SKM-1 (cell line): ENCODE results near the gene PDGFD.

ENCODE experiments used
- DNase-seq: peaks from one replicate; lab custom pipeline; 2025; ENCODE audit not compliant: unreplicated experiment; lab: John Stamatoyannopoulos, UW

PDGFD gene

GRCh38 chr11:103893371-103893770 lies 270.6 kb downstream of the PDGFD start:
- DNase-seq = no peak

DNA sequence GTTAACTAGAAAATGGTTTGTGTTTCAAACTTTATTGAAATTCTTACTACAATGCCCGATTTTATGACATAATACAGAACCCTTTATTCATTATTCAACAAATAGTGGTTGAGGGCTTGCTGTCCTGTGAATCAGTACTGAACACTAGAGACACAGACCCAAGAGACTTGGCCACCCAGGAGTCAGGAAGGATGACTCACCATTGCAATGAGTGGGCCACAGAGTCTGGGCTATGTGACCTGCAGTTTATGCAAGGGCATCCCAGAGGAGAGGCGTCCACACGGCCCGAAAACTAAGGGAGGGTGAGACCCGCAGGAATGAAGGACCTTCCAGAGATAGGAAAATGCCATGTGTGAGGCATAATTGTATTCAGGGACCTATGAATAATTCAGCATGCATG lies 271.3 kb downstream of the PDGFD start:
- DNase-seq = no peak

DNA sequence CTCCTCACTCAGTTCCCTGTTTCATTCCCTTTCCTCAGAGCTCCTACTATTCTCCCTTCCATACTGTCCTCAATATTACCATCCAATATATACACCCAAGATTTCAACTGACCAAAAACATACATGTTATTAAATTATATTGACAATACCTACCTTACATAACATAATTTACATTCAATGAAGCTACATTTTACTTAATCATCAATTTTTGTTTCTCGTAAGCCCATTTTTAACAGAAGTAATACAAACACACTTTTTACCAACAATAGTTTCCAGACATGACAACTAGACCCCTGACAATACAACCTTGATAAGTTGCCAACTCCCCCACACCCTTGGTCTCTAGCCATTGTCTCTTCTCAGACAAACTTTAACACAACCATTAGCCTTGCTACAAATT lies 273.3 kb downstream of the PDGFD start:
- DNase-seq = no peak

GRCh38 chr11:103889679-103890078 lies 274.3 kb downstream of the PDGFD start:
- DNase-seq = no peak

- DNase-seq = no peak
Measured at GRCh38 chr11:103888541-103888951, 275.4 kb downstream of the PDGFD start.

- no peak for DNase-seq
Measured at GRCh38 chr11:103887001-103887658, 276.8 kb downstream of the PDGFD start.

- no peak for DNase-seq
Measured at GRCh38 chr11:103883856-103884255, 280.1 kb downstream of the PDGFD start.

DNA sequence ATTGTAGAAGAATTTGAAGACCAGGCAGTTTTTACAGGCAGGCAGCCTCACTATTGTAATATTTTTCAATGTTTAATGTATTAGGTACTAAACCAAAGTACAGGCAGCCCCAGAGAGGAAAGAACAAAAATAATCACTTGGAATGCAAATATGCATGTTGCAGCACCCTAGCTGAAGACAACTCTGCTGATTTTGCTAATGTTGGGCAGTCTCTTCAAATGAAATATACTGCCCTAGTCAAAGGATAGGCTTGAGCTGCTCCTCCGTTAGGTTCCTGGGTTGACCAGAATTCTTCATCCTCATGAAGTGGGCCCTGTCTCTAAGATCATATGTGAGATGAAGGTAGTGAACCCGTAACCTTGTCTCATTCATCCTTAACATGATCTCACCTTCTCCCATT lies 280.7 kb downstream of the PDGFD start:
- DNase-seq = no peak

- DNase-seq = no peak
Measured at GRCh38 chr11:103881584-103881983, 282.4 kb downstream of the PDGFD start.

- DNase-seq = no peak
Measured at GRCh38 chr11:103880968-103881367, 283.0 kb downstream of the PDGFD start.

- peak; percentile 66 for DNase-seq
Measured at GRCh38 chr11:103878646-103879045, 285.3 kb downstream of the PDGFD start.

DNA sequence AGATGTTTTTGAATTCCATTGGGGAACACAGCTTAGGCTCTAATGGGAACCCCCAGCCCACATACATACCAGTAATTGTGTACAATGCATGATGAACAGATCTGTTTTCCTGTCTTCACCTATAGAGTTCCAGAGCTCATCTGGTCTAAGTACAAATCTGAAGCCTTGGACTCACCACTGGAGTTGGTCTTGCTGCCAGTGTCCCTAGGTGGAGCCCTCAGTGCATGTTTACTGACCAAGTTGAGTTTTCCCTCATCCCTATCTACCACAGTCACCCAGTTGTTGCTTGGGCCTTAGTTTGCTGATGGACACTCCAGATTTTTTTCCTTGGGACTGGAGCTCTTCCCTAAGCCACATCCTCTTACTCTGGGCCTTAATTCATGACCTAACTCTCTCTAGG lies 286.7 kb downstream of the PDGFD start:
- no peak for DNase-seq

DNA sequence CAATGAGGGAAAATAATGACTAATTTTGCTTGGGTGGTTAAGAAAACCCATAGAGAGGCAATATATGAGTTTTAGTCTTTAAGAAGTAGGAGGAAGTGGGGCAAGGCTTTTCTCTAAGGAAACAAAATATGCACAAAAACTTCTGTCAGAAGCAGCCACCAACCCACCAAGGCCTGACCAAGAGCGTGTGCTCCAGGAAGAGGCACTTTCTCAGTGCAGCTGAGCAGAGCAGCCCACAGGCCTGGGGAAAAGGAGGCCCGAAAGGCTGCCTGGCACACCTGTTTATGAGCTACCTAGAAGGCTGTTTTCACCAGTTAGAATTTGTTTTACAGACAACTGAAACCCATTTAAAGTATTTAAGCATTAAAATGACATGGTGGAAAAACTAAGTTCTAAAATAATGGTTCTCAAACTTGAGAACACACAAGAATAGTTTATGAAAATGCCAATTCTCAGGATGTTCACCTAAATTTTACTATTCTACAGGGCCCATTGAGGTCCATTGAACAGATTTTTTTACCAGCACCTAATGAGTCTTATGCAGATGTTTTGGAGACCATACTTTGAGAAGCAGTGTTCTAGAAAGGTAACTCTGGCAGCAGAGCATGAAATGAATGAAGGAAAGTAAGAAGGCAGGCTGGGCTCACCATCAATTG lies 288.0 kb downstream of the PDGFD start:
- no peak for DNase-seq

DNA sequence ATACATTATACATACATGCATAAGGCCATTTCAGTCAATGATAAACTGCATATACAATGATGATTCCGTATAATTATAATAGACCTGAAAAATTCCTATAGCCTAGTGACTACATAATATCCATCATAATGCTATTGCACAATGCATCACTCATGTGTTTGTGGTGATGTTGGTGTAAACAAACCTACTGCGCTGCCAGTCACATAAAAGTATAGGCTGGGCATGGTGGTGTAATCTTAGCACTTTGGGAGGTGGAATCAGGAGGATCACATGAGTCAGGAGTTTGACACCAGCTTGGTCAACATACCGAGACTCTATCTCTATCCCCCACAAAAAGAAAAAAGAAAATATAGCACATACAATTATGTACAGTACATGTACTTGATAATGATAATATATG lies 291.2 kb downstream of the PDGFD start:
- no peak for DNase-seq

GRCh38 chr11:103871923-103872551 lies 291.9 kb downstream of the PDGFD start:
- DNase-seq = no peak

GRCh38 chr11:103870821-103871309 lies 293.1 kb downstream of the PDGFD start:
- DNase-seq = no peak

DNA sequence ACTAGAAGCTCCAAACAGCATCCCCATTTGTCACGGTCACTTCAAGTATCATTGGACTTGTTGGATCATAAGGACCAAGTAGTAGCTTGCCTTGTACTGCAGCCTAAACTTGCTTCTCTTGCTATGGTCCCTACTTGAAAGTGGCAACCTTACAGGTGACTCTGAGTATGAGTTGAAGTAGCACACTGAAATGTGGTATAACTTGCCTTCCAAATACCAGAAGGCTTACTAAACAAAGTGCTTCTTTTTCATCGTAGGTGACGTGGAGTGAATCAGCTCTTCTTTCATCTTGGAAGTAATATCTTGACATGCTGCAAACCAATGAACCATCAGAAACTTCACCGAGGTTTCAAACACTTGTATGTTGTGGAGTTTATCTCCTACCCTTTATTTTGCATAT lies 296.5 kb downstream of the PDGFD start:
- DNase-seq = no peak

DNA sequence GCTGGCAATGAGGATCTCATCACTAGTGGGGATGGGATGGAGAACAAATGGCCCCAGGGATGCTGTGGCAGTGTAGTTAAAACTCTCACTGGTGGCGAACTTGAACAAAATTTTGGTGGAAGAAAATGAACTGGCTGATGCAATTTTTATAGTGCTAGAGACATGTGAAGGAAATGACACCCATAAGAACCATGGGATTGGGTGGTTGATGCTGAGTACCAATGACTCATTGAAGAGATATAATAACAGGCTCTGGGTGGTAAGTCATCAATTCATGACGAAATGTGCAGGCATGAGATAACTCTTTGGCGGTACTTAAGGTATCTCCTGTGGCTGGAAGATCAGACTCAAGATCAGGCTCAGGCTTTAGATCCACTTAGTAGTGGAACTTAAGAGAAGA lies 300.4 kb downstream of the PDGFD start:
- no peak for DNase-seq

DNA sequence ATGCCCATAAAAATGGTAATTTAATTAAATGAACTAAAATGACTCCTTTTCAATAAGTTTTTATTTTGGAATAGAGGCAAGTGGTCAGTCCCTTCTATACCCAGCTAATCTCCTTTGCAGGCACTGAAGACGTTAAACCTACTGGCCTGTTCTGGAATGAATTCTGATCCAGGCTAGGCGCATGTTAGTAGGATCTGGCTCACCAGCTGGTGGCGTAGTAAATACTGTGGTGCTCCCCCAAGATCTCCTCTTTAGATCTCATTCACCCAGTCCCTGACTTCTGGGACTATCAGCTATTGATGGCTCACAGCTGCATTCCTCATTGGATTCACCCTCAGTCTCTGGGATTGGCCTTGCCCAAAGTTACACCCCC lies 301.2 kb downstream of the PDGFD start:
- DNase-seq = no peak

GRCh38 chr11:103862094-103862801 lies 301.7 kb downstream of the PDGFD start:
- no peak for DNase-seq
